BJ (cell line): ENCODE data around the gene S100A5. TPM values are rescaled to one million over a fixed set of nuclear protein-coding genes. Genes with fewer than 3 reads are reported as not detected.

Experiments
- CTCF ChIA-PET: fragments of 350-600 bp; formaldehyde crosslinking; extraction: SDS; loops from one replicate; lab custom pipeline; 2021; ENCODE audit warnings: antibody characterized with exemption, inconsistent platforms; lab: Yijun Ruan, JAX
- POLR2A ChIA-PET: fragments of 300-600 bp; sonication (Branson Sonifier 250); formaldehyde crosslinking; extraction: SDS; loops from one replicate; lab custom pipeline; 2021; ENCODE audit warnings: antibody characterized with exemption; lab: Charles Lee
- DNase-seq: peaks from one replicate; pipeline ENCODE4 v3.0.0-alpha.2; 2011; ENCODE audit warnings: low read depth
- H3K27me3 ChIP-seq: 2 replicates; pipeline ENCODE4 v1.6.0; 2011; ENCODE audit warnings: low read length; ENCODE audit not compliant: control insufficient read depth, insufficient read depth
- H3K36me3 ChIP-seq: 2 replicates; pipeline ENCODE4 v1.5.1; 2011; ENCODE audit warnings: low read length; ENCODE audit not compliant: control insufficient read depth, insufficient read depth
- H3K4me3 ChIP-seq: 2 replicates; pipeline ENCODE4 v1.5.1; 2011; ENCODE audit warnings: low read depth, mild to moderate bottlenecking, control low read depth, low read length
- polyA plus RNA-seq: library from polyadenylated mRNA; depleted of rRNA; stranded (reverse); fragments of >200 nt; gene quantifications from 2 replicates; pipeline ENCODE4 v1.2.3, GENCODE V29; 2011
- TF ChIP-seq, protein P1 (sequence below): IDR thresholded peaks from 2 replicates; pipeline ENCODE4 v1.5.1; 2011; ENCODE audit warnings: low read depth, mild to moderate bottlenecking, control low read depth, inconsistent platforms, low read length, moderate library complexity; ENCODE audit not compliant: insufficient read depth

S100A5 gene
- polyA plus RNA-seq, 1 experiment = 0.28 TPM

DNA sequence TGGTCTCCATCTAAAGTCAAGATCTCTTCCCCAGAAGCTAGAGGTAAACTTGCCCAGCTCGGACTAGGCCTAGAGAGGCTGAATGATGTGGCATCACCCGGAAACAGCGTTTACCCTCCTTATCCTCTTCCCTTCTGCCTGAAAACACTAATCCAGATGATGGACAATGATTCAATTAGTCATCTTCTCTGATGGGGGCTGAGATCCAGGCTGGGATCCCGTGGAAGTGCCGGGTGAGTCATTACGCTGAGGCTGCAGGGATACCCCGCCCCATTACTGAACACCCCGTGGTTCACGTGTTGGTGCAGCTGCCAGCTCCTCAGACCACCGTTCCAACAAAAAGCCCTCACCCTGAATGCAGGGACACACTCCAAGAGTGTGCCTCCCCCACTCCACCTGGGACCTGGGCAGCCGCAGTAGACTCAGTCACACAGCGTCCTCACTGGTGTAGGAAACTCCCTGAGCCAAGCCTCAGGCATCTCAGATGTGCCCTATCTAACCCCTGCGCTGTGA lies 7.0 kb downstream of the S100A5 start:
- no peaks in the 10 kb centered on the region for H3K27me3 ChIP-seq
- TF ChIP-seq, protein P1, sequence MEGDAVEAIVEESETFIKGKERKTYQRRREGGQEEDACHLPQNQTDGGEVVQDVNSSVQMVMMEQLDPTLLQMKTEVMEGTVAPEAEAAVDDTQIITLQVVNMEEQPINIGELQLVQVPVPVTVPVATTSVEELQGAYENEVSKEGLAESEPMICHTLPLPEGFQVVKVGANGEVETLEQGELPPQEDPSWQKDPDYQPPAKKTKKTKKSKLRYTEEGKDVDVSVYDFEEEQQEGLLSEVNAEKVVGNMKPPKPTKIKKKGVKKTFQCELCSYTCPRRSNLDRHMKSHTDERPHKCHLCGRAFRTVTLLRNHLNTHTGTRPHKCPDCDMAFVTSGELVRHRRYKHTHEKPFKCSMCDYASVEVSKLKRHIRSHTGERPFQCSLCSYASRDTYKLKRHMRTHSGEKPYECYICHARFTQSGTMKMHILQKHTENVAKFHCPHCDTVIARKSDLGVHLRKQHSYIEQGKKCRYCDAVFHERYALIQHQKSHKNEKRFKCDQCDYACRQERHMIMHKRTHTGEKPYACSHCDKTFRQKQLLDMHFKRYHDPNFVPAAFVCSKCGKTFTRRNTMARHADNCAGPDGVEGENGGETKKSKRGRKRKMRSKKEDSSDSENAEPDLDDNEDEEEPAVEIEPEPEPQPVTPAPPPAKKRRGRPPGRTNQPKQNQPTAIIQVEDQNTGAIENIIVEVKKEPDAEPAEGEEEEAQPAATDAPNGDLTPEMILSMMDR = no peak
- POLR2A ChIA-PET = interaction anchor here (0.9 to 4.2 kb wide), 7 partner anchors 11 to 100 kb away, joined by 3 to 36 read pairs (median 3); partner anchors contain the start of genes CHTOP, S100A13 and S100A4
- DNase-seq = peak; percentile 63
- CTCF ChIA-PET = interaction anchor here (0.7 to 8.1 kb wide), 25 partner anchors 9 to 222 kb away, joined by 3 to 164 read pairs (median 7); partner anchors contain the start of genes S100A1, S100A13, S100A14 and S100A16
- H3K36me3 ChIP-seq = peaks cover 2% of the 10 kb centered on the region; the same call in 1 of the 2 replicates
- peak overlapping the region; percentile 63 for H3K4me3 ChIP-seq

DNA sequence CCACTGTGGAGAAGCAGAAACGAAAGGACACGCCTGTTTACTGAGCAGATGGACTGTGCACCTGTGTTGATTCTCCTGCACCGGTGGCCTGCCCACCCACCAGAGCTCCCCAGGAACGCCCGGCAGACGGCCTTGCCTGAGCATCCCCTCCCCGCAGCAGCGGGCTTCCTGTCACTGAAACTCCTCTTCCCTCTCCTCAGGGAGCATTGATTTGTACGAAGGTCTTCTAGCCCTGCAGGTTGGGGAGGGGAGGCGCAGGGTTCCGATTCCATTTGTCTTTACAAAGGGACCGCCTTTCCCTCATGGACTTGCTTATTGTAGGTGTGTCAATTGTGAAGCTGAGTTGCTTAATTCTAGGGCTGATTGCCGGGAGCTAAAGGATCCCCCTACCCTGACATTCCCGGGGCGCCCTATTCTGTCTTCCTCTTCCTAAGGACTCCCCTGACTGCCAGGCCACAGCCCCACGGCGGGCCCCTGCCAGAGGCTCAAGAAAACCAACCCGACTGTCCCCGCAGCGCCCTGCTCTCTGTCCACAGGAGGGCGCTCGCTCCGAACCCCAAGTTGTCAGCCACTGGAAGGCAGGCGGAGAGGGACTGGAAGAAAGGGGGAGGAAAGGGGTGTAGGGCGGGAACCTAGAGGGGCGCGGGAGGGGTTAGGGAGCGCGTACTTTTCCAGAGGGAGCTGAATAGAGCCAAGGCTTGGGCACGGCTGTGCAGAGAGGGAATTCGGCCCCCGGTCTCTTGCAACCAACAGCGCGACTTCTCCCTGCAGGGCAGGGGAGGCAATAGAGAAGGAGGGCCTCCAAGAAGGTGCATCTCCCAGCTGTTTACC lies 7.8 kb downstream of the S100A5 start:
- TF ChIP-seq, protein P1 = peak; percentile 97
- ChIA-PET POLR2A (interaction anchor here (0.9 to 4.2 kb wide), 7 partner anchors 12 to 101 kb away, joined by 3 to 36 read pairs (median 3); partner anchors contain the start of genes CHTOP, S100A13 and S100A4), CTCF (interaction anchor here (0.7 to 8.1 kb wide), 28 partner anchors 8 to 223 kb away, joined by 3 to 164 read pairs (median 6); partner anchors contain the start of genes S100A1, S100A13, S100A14 and S100A16)
- Histone ChIP-seq H3K27me3 (no peaks in the 10 kb centered on the region), H3K36me3 (peaks cover 2% of the 10 kb centered on the region; the same call in 1 of the 2 replicates), H3K4me3 (peak overlapping the region; percentile 63)
- peak; percentile 36 for DNase-seq

DNA sequence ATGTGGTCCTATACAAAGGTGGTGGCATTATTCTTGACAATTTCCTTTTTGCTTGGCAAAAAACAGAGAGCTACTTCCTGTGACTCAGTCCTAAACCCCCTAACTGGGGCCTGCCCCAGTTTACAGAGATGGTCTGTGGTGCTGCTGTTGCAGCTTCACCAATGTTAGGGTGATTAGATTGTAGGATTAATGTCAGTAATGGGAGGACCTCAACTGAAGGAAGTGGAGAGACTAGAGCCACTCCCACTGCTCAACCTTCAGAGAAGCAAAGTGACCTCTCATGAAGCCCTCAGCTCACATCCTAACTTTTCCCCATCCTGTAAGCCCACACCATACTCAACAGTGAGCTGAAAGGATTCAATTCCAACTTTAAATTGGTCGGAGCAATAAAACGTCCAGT lies 8.6 kb downstream of the S100A5 start:
- TF ChIP-seq, protein P1 = no peak
- Histone ChIP-seq H3K4me3 (no peak overlapping the region), H3K27me3 (no peaks in the 10 kb centered on the region), H3K36me3 (peaks cover 2% of the 10 kb centered on the region; the same call in 1 of the 2 replicates)
- POLR2A ChIA-PET = interaction anchor here (0.7 to 4.2 kb wide), 2 partner anchors 12 to 36 kb away, joined by 9 to 36 read pairs; partner anchors contain the start of gene S100A4
- CTCF ChIA-PET = interaction anchor here (0.5 to 8.1 kb wide), 18 partner anchors 7 to 1438 kb away, joined by 3 to 164 read pairs (median 14); partner anchors contain the start of genes S100A1, S100A13, S100A16 and S100A2
- no peak for DNase-seq

DNA sequence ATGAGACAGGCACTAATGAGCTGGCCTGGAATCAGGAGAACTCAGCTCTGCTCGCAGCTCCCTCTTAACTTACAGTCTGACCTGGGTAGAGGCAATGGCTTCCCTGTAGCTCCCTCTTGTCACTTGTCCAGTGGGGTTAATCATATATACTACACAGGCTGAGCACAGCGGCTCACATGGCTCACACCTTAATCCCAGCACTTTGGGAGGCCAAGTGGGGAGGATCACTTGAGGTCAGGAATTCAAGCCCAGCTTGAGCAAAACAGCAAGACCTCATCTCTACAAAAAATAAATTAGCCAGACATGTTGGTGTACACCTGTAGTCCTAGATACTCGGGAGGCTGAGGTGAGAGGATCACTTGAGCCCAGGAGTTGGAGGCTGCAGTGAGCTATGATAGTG lies 9.1 kb downstream of the S100A5 start:
- Histone ChIP-seq H3K27me3 (no peaks in the 10 kb centered on the region), H3K4me3 (no peak overlapping the region), H3K36me3 (peaks cover 2% of the 10 kb centered on the region; the same call in 1 of the 2 replicates)
- DNase-seq = no peak
- CTCF ChIA-PET = interaction anchor here (0.5 to 8.1 kb wide), 15 partner anchors 10 to 1438 kb away, joined by 3 to 164 read pairs (median 15); partner anchors contain the start of genes S100A1, S100A13, S100A16 and S100A2
- POLR2A ChIA-PET = interaction anchor here (0.7 kb wide), 1 partner anchor 37 kb away, joined by 9 read pairs; no protein-coding TSS in a partner anchor
- TF ChIP-seq, protein P1 = no peak
